PC-3 (cell line): Measurements from ENCODE around the gene HMGCLL1. TPM values are rescaled to one million over a fixed set of nuclear protein-coding genes. Genes with fewer than 3 reads are reported as not detected.
A peak's percentile ranks its signal among the peaks of the same experiment; 100 is the strongest.

Source experiments
- ATAC-seq: fragments of 200-7000 bp; cut with Tn5 transposase; 2 replicates; pipeline ENCODE4 v1.9.1; 2020; ENCODE audit warnings: mild to moderate bottlenecking, moderate library complexity
- BruUV-seq: library from RNA; stranded (reverse); fragments of 400-500 nt; replicated peaks from 2 replicates; lab custom pipeline; 2021; lab: Mats Ljungman, UMichigan
- CTCF ChIA-PET: fragments of 300-600 bp; sonication (Branson Sonifier 250); formaldehyde crosslinking; loops from one replicate; lab custom pipeline; 2022; ENCODE audit warnings: antibody characterized with exemption; lab: Charles Lee
- POLR2A ChIA-PET: fragments of 300-600 bp; sonication (Branson Sonifier 250); formaldehyde crosslinking; loops from one replicate; lab custom pipeline; 2022; ENCODE audit warnings: antibody characterized with exemption; ENCODE audit not compliant: unreplicated experiment; lab: Charles Lee
- DNase-seq: peaks from one replicate; pipeline ENCODE4 v3.0.0-alpha.2; 2015
- H2AFZ ChIP-seq: fragments of 300-600 bp; sonication (generic); 2 replicates; pipeline ENCODE4 v1.6.0; 2016; ENCODE audit warnings: antibody characterized with exemption, low read length
- H3F3A ChIP-seq: fragments of 300-600 bp; sonication (generic); one replicate; pipeline ENCODE4 v1.6.0; 2017; ENCODE audit warnings: antibody characterized with exemption, low read length, control low read depth, mild to moderate bottlenecking; ENCODE audit not compliant: unreplicated experiment
- H3K27ac ChIP-seq: fragments of 300-600 bp; sonication (generic); 2 replicates; pipeline ENCODE4 v1.5.1; 2016; ENCODE audit warnings: mild to moderate bottlenecking, low read length
- H3K27me3 ChIP-seq: fragments of 300-600 bp; sonication (generic); 2 replicates; pipeline ENCODE4 v1.6.1; 2016; ENCODE audit warnings: low read length, mixed read lengths
- H3K36me3 ChIP-seq: fragments of 300-600 bp; sonication (generic); 2 replicates; pipeline ENCODE4 v1.6.1; 2016; ENCODE audit warnings: low read depth, mixed run types, low read length, mixed read lengths
- H3K4me1 ChIP-seq: fragments of 300-600 bp; sonication (generic); 2 replicates; pipeline ENCODE4 v1.5.1; 2016; ENCODE audit warnings: low read length; ENCODE audit not compliant: insufficient read depth
- H3K4me2 ChIP-seq: fragments of 300-600 bp; sonication (generic); 2 replicates; pipeline ENCODE4 v1.6.0; 2016; ENCODE audit warnings: low read length
- H3K4me3 ChIP-seq: fragments of 300-600 bp; sonication (generic); 2 replicates; pipeline ENCODE4 v1.5.1; 2016; ENCODE audit warnings: mild to moderate bottlenecking, low read length, mixed read lengths
- H3K79me2 ChIP-seq: fragments of 300-600 bp; sonication (generic); 2 replicates; pipeline ENCODE4 v1.6.1; 2017; ENCODE audit warnings: low read length, mixed read lengths
- H3K9ac ChIP-seq: fragments of 300-600 bp; sonication (generic); 2 replicates; pipeline ENCODE4 v1.6.0; 2016; ENCODE audit warnings: mild to moderate bottlenecking, low read length
- H3K9me2 ChIP-seq: fragments of 300-600 bp; sonication (generic); replicated peaks from 2 replicates; pipeline ENCODE4 v1.6.1; 2016; ENCODE audit warnings: mixed run types, low read length, mixed read lengths
- H3K9me3 ChIP-seq: fragments of 300-600 bp; sonication (generic); 2 replicates; pipeline ENCODE4 v1.6.1; 2016; ENCODE audit warnings: low read length, mixed read lengths
- H4K20me1 ChIP-seq: fragments of 300-600 bp; sonication (generic); 2 replicates; pipeline ENCODE4 v1.6.1; 2016; ENCODE audit warnings: low read length, mixed read lengths
- EZH2 ChIP-seq: fragments of 300-600 bp; sonication (generic); IDR thresholded peaks from one replicate; pipeline ENCODE4 v1.6.1; 2017; ENCODE audit warnings: antibody characterized with exemption, mild to moderate bottlenecking, low read length; ENCODE audit not compliant: unreplicated experiment
- EZH2phosphoT487 ChIP-seq: fragments of 300-600 bp; sonication (generic); IDR thresholded peaks from 2 replicates; pipeline ENCODE4 v1.6.1; 2018; ENCODE audit warnings: mild to moderate bottlenecking, antibody characterized with exemption, low read length, borderline replicate concordance
- intact Hi-C: fragments of 100-400 bp; cut with micrococcal nuclease; formaldehyde crosslinking; loops from 2 replicates; pipeline ENCODE4 v1.9.0; 2023
- total RNA-seq: library from RNA; depleted of rRNA; stranded (reverse); fragments of >200 nt; gene quantifications from 2 replicates; pipeline ENCODE4 v1.2.3, GENCODE V29; 2014
- TF ChIP-seq, protein P1 (sequence below): fragments of 300-600 bp; sonication (generic); conservative IDR thresholded peaks from 2 replicates; pipeline ENCODE4 v1.5.1; 2017; ENCODE audit warnings: antibody characterized with exemption, low read depth, mild to moderate bottlenecking, low read length

Gene HMGCLL1
- total RNA-seq, 1 experiment from 2014 or later: not detected

DNA sequence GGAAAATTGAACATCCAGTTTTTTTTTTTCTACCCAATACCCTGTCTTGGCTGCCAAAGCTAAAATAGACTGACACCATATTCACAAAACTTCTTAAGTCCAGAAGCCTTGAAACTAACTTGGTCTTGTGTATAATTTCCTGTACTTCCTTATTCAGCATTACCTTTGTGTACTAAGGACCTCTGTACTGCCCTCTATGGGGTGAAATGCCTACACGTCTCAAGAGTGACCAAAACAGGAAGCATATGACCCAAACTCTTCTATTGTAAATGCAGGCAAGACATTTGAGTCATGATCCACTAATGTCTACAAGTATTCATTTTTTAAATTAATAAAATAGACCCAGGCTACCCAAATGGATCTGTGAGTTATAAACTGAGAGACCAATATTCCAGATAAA, 50.4 kb downstream of the HMGCLL1 start:
- ChIA-PET CTCF (no interaction called here), POLR2A (no interaction called here)
- no peaks in the 10 kb centered on the region for H3K79me2 ChIP-seq
- ATAC-seq (peak; percentile 80), DNase-seq (peak; percentile 71)
- TF ChIP-seq EZH2phosphoT487 (no peak), EZH2 (no peak)
- TF ChIP-seq, protein P1, sequence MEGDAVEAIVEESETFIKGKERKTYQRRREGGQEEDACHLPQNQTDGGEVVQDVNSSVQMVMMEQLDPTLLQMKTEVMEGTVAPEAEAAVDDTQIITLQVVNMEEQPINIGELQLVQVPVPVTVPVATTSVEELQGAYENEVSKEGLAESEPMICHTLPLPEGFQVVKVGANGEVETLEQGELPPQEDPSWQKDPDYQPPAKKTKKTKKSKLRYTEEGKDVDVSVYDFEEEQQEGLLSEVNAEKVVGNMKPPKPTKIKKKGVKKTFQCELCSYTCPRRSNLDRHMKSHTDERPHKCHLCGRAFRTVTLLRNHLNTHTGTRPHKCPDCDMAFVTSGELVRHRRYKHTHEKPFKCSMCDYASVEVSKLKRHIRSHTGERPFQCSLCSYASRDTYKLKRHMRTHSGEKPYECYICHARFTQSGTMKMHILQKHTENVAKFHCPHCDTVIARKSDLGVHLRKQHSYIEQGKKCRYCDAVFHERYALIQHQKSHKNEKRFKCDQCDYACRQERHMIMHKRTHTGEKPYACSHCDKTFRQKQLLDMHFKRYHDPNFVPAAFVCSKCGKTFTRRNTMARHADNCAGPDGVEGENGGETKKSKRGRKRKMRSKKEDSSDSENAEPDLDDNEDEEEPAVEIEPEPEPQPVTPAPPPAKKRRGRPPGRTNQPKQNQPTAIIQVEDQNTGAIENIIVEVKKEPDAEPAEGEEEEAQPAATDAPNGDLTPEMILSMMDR: peak; percentile 73
- H3K9me2 ChIP-seq: no peaks in the 10 kb centered on the region
- H4K20me1 ChIP-seq: no peaks in the 10 kb centered on the region
- H3K4me3 ChIP-seq: no peak overlapping the region
- H3K27me3 ChIP-seq: no peaks in the 10 kb centered on the region
- no TSS peak for BruUV-seq
- intact Hi-C loops: loop anchor here (5.0 kb wide), 1 partner anchor 81 kb away; no protein-coding TSS in a partner anchor
- no peak overlapping the region for H3K4me2 ChIP-seq
- no peak overlapping the region for H2AFZ ChIP-seq
- H3K9ac ChIP-seq: no peak overlapping the region
- no peaks in the 10 kb centered on the region for H3K9me3 ChIP-seq
- no peaks in the 10 kb centered on the region for H3K4me1 ChIP-seq
- no peaks in the 10 kb centered on the region for H3K36me3 ChIP-seq
- H3F3A ChIP-seq: no peaks in the 10 kb centered on the region
- no peak overlapping the region for H3K27ac ChIP-seq

DNA sequence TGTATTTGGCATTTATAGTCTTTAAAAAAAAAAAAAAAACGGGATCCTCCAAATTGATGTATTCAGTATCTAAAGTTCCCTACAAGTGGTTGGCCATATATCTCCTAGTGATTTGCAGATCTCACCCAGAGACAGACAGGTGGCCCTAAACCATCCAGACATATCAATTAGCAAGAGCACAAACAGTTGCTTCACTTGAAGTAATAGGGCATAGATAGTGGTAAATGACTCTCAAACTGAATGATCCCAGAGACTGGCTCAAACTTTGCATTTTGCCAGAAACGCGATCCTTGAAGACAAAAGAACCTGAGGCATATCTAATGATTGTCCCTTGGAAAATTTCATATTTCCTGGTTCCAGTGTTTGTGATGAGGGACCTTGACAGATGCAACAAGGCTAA, 54.6 kb downstream of the HMGCLL1 start:
- Histone ChIP-seq H3K79me2 (no peaks in the 10 kb centered on the region), H3K9ac (no peak overlapping the region), H4K20me1 (no peaks in the 10 kb centered on the region), H3K27ac (no peak overlapping the region), H3K27me3 (no peaks in the 10 kb centered on the region), H3K9me3 (no peaks in the 10 kb centered on the region), H3K4me3 (no peak overlapping the region), H3K9me2 (no peaks in the 10 kb centered on the region), H3K4me1 (no peaks in the 10 kb centered on the region), H3F3A (no peaks in the 10 kb centered on the region), H2AFZ (no peak overlapping the region), H3K36me3 (no peaks in the 10 kb centered on the region), H3K4me2 (no peak overlapping the region)
- BruUV-seq: no TSS peak
- ChIA-PET POLR2A (interaction anchor here (0.5 kb wide), 1 partner anchor 1552 kb away, joined by 3 read pairs; no protein-coding TSS in a partner anchor), CTCF (no interaction called here)
- TF ChIP-seq EZH2phosphoT487 (no peak), EZH2 (no peak)
- TF ChIP-seq, protein P1: no peak
- ATAC-seq: no peak
- DNase-seq: no peak
- intact Hi-C loops: no loop called here

DNA sequence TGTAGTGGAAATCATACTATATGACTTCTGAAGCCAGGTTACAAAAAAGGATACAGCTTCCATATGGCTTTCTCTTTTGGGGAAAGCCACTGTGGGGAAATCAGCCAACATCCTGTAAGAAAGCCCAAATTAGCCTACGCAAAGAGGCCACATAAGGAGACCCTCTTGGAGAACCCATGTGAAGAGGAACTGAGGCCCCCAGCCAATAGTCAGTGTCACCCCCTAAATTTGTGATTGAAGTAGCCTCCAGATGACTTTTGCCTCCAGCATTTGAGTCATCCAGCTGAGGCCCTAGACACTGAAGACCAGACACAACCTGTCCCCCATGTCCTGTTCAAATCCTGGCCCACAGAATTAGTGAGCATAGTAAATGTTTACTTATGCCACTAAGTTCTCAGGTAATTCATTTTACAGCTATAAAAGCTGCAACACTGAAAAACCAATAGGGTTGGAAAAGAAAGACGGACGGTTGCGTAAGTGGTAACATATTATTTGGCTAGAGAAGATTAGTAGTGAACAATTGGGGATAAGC, 60.4 kb downstream of the HMGCLL1 start:
- no TSS peak for BruUV-seq
- H3K36me3 ChIP-seq: no peaks in the 10 kb centered on the region
- TF ChIP-seq, protein P1: no peak
- TF ChIP-seq EZH2 (no peak), EZH2phosphoT487 (no peak)
- H3K4me1 ChIP-seq: no peaks in the 10 kb centered on the region
- intact Hi-C loops: no loop called here
- no peaks in the 10 kb centered on the region for H4K20me1 ChIP-seq
- H3K4me2 ChIP-seq: no peak overlapping the region
- POLR2A ChIA-PET: no interaction called here
- H3K9me2 ChIP-seq: no peaks in the 10 kb centered on the region
- H3K79me2 ChIP-seq: no peaks in the 10 kb centered on the region
- H3K27ac ChIP-seq: no peak overlapping the region
- no peaks in the 10 kb centered on the region for H3K9me3 ChIP-seq
- CTCF ChIA-PET: no interaction called here
- DNase-seq: no peak
- ATAC-seq: no peak
- no peaks in the 10 kb centered on the region for H3F3A ChIP-seq
- H2AFZ ChIP-seq: no peak overlapping the region
- no peak overlapping the region for H3K4me3 ChIP-seq
- H3K27me3 ChIP-seq: no peaks in the 10 kb centered on the region
- no peak overlapping the region for H3K9ac ChIP-seq
